Natural killer cell treated with Interleukin-12 subunit alpha and Interleukin-12 subunit beta and Interleukin-15 and Interleukin-18, amount 100 ng/mL, for 72 hours (primary cell): ENCODE results near the gene CPT1C. TPM values are rescaled to one million over a fixed set of nuclear protein-coding genes. Genes with fewer than 3 reads are reported as not detected.
A peak's percentile ranks its signal among the peaks of the same experiment; 100 is the strongest.

Experiments
- ATAC-seq, 2 donors: fragments of 150-1000 bp; cut with Tn5 transposase in 1 of 2; sonication (Bioruptor Pico), chemical (Tn5 transposase) in 1 of 2; 2 replicates each; pipeline ENCODE4 v1.10.0; 2021
- DNase-seq: peaks from one replicate; pipeline ENCODE4 v3.0.0; 2022; ENCODE audit warnings: low spot score
- H3K27ac Mint-ChIP-seq, 2 donors: 1 replicate in 1 of 2; 2 replicates in 1 of 2; pipeline ENCODE4 v1.8.0; 2022; ENCODE audit warnings: mixed read lengths in 2 of 2, mild to moderate bottlenecking in 1 of 2, moderate library complexity in 1 of 2
- H3K27me3 Mint-ChIP-seq, 2 donors: 1 replicate in 1 of 2; 2 replicates in 1 of 2; pipeline ENCODE4 v1.8.0; 2022; ENCODE audit warnings: mixed read lengths in 2 of 2
- H3K36me3 Mint-ChIP-seq: one replicate; pipeline ENCODE4 v1.8.0; 2022; ENCODE audit warnings: mixed read lengths
- H3K4me1 Mint-ChIP-seq, 2 donors: 1 replicate in 1 of 2; 2 replicates in 1 of 2; pipeline ENCODE4 v1.8.0; 2022; ENCODE audit warnings: low read depth in 2 of 2, mixed read lengths in 2 of 2, mild to moderate bottlenecking in 1 of 2
- H3K4me3 Mint-ChIP-seq: one replicate; pipeline ENCODE4 v1.8.0; 2022; ENCODE audit warnings: mixed read lengths
- H3K9me3 Mint-ChIP-seq: 2 replicates; pipeline ENCODE4 v1.8.0; 2022; ENCODE audit warnings: mixed read lengths
- total RNA-seq, 2 donors: library from RNA; stranded (reverse); gene quantifications; one replicate each; pipeline ENCODE4 v1.2.3, GENCODE V29; 2022

CPT1C gene
- total RNA-seq: 1 to 10 TPM in 1 of 2 donors, under 1 TPM in 1; 0.52 to 2.7 TPM

- DNase-seq (no peak), ATAC-seq (peak; percentile 41 to 75)
- H3K9me3 Mint-ChIP-seq: no peaks in the 10 kb centered on the region
- peak within 1 kb of the TSS; percentile 76 for H3K4me3 Mint-ChIP-seq
- H3K36me3 Mint-ChIP-seq: peaks cover 4% of the 10 kb centered on the region
- peak within 1 kb of the TSS; percentile 44 to 47 for H3K27ac Mint-ChIP-seq
- peaks cover 13 to 16% of the 10 kb centered on the region in 2 donors for H3K4me1 Mint-ChIP-seq
- peaks cover 9 to 11% of the 10 kb centered on the region in 2 donors for H3K27me3 Mint-ChIP-seq
Measured at GRCh38 chr19:49690656-49691242, at the start of gene CPT1C. CPT1C (plus strand) TSS chr19:49691116; CDS start chr19:49692253, 1,137 bp downstream.

GRCh38 chr19:49641688-49642491, 49.0 kb upstream of the CPT1C start, which contains the start of gene SCAF1:
SCAF1 (plus strand) TSS chr19:49642209; CDS start chr19:49645027, 2,818 bp downstream.
- ATAC-seq: peak; percentile 83 to 86
- Mint-ChIP-seq H3K4me1 (peaks cover 54 to 57% of the 10 kb centered on the region in 2 donors), H3K27me3 (peaks cover 0 to 4% of the 10 kb centered on the region in 2 donors), H3K4me3 (peak within 1 kb of the TSS; percentile 99), H3K36me3 (no peaks in the 10 kb centered on the region), H3K9me3 (no peaks in the 10 kb centered on the region), H3K27ac (peak within 1 kb of the TSS; percentile 99)
- DNase-seq: peak; percentile 100

- Mint-ChIP-seq H3K9me3 (no peaks in the 10 kb centered on the region), H3K4me3 (peak overlapping the region; percentile 99), H3K27me3 (peaks cover 0 to 4% of the 10 kb centered on the region in 2 donors), H3K4me1 (peaks cover 53 to 56% of the 10 kb centered on the region in 2 donors), H3K27ac (peak overlapping the region; percentile 97 to 99), H3K36me3 (no peaks in the 10 kb centered on the region)
- no peak for ATAC-seq
- no peak for DNase-seq
Measured at GRCh38 chr19:49642492-49643035, 48.4 kb upstream of the CPT1C start.

GRCh38 chr19:49643466-49643865, 47.5 kb upstream of the CPT1C start:
- Mint-ChIP-seq H3K27me3 (peaks cover 0 to 2% of the 10 kb centered on the region in 2 donors), H3K4me3 (peak overlapping the region; percentile 99), H3K4me1 (peaks cover 47% of the 10 kb centered on the region in 2 donors), H3K9me3 (no peaks in the 10 kb centered on the region), H3K36me3 (no peaks in the 10 kb centered on the region), H3K27ac (peak overlapping the region; percentile 97 to 99)
- DNase-seq (no peak), ATAC-seq (no peak)

- no peak for DNase-seq
- H3K27ac Mint-ChIP-seq: no peak overlapping the region
- no peak overlapping the region for H3K4me3 Mint-ChIP-seq
- no peaks in the 10 kb centered on the region for H3K9me3 Mint-ChIP-seq
- no peaks in the 10 kb centered on the region for H3K27me3 Mint-ChIP-seq
- no peak for ATAC-seq
- no peaks in the 10 kb centered on the region for H3K36me3 Mint-ChIP-seq
- peaks cover 36 to 38% of the 10 kb centered on the region in 2 donors for H3K4me1 Mint-ChIP-seq
Measured at GRCh38 chr19:49645592-49645991, 45.3 kb upstream of the CPT1C start.

- Mint-ChIP-seq H3K4me1 (peaks cover 32 to 34% of the 10 kb centered on the region in 2 donors), H3K4me3 (no peak overlapping the region), H3K27ac (no peak overlapping the region), H3K36me3 (no peaks in the 10 kb centered on the region), H3K9me3 (no peaks in the 10 kb centered on the region), H3K27me3 (no peaks in the 10 kb centered on the region)
- no peak for ATAC-seq
- DNase-seq: no peak
Measured at GRCh38 chr19:49645995-49646394, 44.9 kb upstream of the CPT1C start.

- ATAC-seq: no peak
- H3K36me3 Mint-ChIP-seq: no peaks in the 10 kb centered on the region
- DNase-seq: no peak
- no peaks in the 10 kb centered on the region for H3K27me3 Mint-ChIP-seq
- H3K27ac Mint-ChIP-seq: peak overlapping the region in 1 of 2 donors; percentile 68
- peaks cover 28 to 31% of the 10 kb centered on the region in 2 donors for H3K4me1 Mint-ChIP-seq
- H3K9me3 Mint-ChIP-seq: no peaks in the 10 kb centered on the region
- no peak overlapping the region for H3K4me3 Mint-ChIP-seq
Measured at GRCh38 chr19:49646586-49646985, 44.3 kb upstream of the CPT1C start.

GRCh38 chr19:49651029-49651819, 39.7 kb upstream of the CPT1C start:
- peaks cover 5% of the 10 kb centered on the region for H3K36me3 Mint-ChIP-seq
- no peak overlapping the region for H3K4me3 Mint-ChIP-seq
- ATAC-seq (no peak), DNase-seq (peak; percentile 58)
- no peak overlapping the region for H3K27ac Mint-ChIP-seq
- no peaks in the 10 kb centered on the region for H3K9me3 Mint-ChIP-seq
- H3K4me1 Mint-ChIP-seq: peaks cover 8 to 20% of the 10 kb centered on the region in 2 donors
- no peaks in the 10 kb centered on the region for H3K27me3 Mint-ChIP-seq

GRCh38 chr19:49651820-49652550, 38.9 kb upstream of the CPT1C start:
- Mint-ChIP-seq H3K4me3 (no peak overlapping the region), H3K36me3 (peaks cover 5% of the 10 kb centered on the region), H3K27me3 (no peaks in the 10 kb centered on the region), H3K9me3 (no peaks in the 10 kb centered on the region), H3K27ac (no peak overlapping the region), H3K4me1 (peaks cover 8 to 24% of the 10 kb centered on the region in 2 donors)
- ATAC-seq: no peak
- peak; percentile 59 for DNase-seq

GRCh38 chr19:49652551-49653465, 38.1 kb upstream of the CPT1C start:
- peaks cover 5% of the 10 kb centered on the region for H3K36me3 Mint-ChIP-seq

GRCh38 chr19:49653466-49653806, 37.5 kb upstream of the CPT1C start:
- H3K4me3 Mint-ChIP-seq: no peak overlapping the region
- H3K4me1 Mint-ChIP-seq: peaks cover 8 to 28% of the 10 kb centered on the region in 2 donors
- H3K27me3 Mint-ChIP-seq: no peaks in the 10 kb centered on the region
- no peaks in the 10 kb centered on the region for H3K9me3 Mint-ChIP-seq
- H3K36me3 Mint-ChIP-seq: peaks cover 5% of the 10 kb centered on the region
- DNase-seq: no peak
- no peak for ATAC-seq
- no peak overlapping the region for H3K27ac Mint-ChIP-seq

More at GRCh38 chr19:49652551-49653465, 38.1 kb upstream of the CPT1C start:
- ATAC-seq (no peak), DNase-seq (peak; percentile 53)
- Mint-ChIP-seq H3K27ac (no peak overlapping the region), H3K27me3 (no peaks in the 10 kb centered on the region), H3K4me3 (no peak overlapping the region), H3K9me3 (no peaks in the 10 kb centered on the region), H3K4me1 (peaks cover 8 to 27% of the 10 kb centered on the region in 2 donors)

GRCh38 chr19:49654581-49654980, 36.3 kb upstream of the CPT1C start:
- no peak for DNase-seq
- ATAC-seq: no peak
- Mint-ChIP-seq H3K27me3 (no peaks in the 10 kb centered on the region), H3K27ac (peak overlapping the region; percentile 80 to 88), H3K36me3 (peaks cover 5% of the 10 kb centered on the region), H3K4me1 (peaks cover 8 to 28% of the 10 kb centered on the region in 2 donors), H3K4me3 (no peak overlapping the region), H3K9me3 (no peaks in the 10 kb centered on the region)
